ENCODE results near the gene TMEM87B.

DNA sequence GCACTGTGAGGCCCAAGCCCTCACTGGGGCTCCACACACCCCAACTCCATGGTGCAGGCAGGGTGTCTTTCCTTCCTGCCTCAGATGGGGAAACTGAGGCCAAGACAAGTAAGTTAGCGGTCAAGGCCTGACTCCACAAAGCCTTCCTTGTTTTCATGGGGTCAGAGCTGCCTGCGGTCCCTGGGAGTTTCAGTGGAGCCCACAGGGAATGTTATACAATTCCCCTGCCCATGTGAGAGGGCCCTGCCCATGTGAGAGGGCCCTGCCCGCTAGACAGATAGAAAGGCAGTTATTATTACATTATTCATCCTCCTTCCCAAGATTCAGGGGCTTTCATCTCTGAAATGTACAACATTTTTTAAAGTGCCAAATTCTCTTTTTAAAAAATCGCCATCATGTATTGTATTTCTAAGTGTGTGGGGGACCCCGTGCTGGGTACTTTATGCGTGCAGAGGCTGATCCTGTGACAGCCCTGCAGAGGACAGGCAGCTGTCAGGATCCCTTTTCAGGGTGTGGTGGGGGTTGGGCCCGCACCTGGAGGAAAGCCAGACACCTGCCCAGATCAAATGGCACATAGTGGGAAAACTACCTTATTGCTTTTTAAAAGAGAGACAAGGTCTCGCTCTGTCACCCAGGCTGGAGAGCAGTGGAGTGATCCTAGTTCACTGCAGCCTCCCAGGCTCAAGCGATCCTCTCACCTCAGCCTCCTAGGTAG, 106.5 kb downstream of the TMEM87B start:
- TF ChIP-seq, protein P1, sequence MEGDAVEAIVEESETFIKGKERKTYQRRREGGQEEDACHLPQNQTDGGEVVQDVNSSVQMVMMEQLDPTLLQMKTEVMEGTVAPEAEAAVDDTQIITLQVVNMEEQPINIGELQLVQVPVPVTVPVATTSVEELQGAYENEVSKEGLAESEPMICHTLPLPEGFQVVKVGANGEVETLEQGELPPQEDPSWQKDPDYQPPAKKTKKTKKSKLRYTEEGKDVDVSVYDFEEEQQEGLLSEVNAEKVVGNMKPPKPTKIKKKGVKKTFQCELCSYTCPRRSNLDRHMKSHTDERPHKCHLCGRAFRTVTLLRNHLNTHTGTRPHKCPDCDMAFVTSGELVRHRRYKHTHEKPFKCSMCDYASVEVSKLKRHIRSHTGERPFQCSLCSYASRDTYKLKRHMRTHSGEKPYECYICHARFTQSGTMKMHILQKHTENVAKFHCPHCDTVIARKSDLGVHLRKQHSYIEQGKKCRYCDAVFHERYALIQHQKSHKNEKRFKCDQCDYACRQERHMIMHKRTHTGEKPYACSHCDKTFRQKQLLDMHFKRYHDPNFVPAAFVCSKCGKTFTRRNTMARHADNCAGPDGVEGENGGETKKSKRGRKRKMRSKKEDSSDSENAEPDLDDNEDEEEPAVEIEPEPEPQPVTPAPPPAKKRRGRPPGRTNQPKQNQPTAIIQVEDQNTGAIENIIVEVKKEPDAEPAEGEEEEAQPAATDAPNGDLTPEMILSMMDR (IDR thresholded peaks at IDR 0.05), result no peak
- TF ChIP-seq EP300 (IDR thresholded peaks at IDR 0.05) (no peak), POLR2A (IDR thresholded peaks at IDR 0.05) (no peak), POLR2AphosphoS5 (IDR thresholded peaks at IDR 0.05) (no peak)

Measured in suprapubic skin (tissue), 4 donors.